IPS-20b (cell line): ENCODE measurements around the gene ZBTB46.
"Not testable (repeated sequence)": the region's sequence is repeated elsewhere in the genome, so short reads cannot be mapped to it uniquely, and the experiment has no call there.

Experiments
- H3K27ac ChIP-seq: one replicate; pipeline ENCODE4 v1.5.1; 2013; ENCODE audit warnings: low read length
- H3K27me3 ChIP-seq: 2 replicates; pipeline ENCODE4 v1.6.1; 2013; ENCODE audit warnings: mild to moderate bottlenecking, low read length, inconsistent platforms; ENCODE audit not compliant: insufficient read depth
- H3K36me3 ChIP-seq: 2 replicates; pipeline ENCODE4 v1.6.1; 2013; ENCODE audit warnings: low read depth, mild to moderate bottlenecking, inconsistent platforms, low read length, moderate library complexity; ENCODE audit not compliant: insufficient read depth
- H3K4me1 ChIP-seq: 2 replicates; pipeline ENCODE4 v1.6.1; 2013; ENCODE audit warnings: mild to moderate bottlenecking, control low read depth, inconsistent platforms, low read length, moderate library complexity; ENCODE audit not compliant: insufficient read depth
- H3K4me3 ChIP-seq: 2 replicates; pipeline ENCODE4 v1.5.1; 2013; ENCODE audit warnings: mild to moderate bottlenecking, low read length, inconsistent platforms
- H3K9ac ChIP-seq: 2 replicates; pipeline ENCODE4 v1.6.1; 2013; ENCODE audit warnings: low read depth, mild to moderate bottlenecking, inconsistent platforms, low read length, moderate library complexity
- H3K9me3 ChIP-seq: 2 replicates; pipeline ENCODE4 v1.6.1; 2013; ENCODE audit warnings: mild to moderate bottlenecking, low read depth, low read length, inconsistent platforms; ENCODE audit not compliant: insufficient read depth

ZBTB46 gene, protein sequence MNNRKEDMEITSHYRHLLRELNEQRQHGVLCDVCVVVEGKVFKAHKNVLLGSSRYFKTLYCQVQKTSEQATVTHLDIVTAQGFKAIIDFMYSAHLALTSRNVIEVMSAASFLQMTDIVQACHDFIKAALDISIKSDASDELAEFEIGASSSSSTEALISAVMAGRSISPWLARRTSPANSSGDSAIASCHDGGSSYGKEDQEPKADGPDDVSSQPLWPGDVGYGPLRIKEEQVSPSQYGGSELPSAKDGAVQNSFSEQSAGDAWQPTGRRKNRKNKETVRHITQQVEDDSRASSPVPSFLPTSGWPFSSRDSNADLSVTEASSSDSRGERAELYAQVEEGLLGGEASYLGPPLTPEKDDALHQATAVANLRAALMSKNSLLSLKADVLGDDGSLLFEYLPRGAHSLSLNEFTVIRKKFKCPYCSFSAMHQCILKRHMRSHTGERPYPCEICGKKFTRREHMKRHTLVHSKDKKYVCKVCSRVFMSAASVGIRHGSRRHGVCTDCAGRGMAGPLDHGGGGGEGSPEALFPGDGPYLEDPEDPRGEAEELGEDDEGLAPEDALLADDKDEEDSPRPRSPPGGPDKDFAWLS

DNA sequence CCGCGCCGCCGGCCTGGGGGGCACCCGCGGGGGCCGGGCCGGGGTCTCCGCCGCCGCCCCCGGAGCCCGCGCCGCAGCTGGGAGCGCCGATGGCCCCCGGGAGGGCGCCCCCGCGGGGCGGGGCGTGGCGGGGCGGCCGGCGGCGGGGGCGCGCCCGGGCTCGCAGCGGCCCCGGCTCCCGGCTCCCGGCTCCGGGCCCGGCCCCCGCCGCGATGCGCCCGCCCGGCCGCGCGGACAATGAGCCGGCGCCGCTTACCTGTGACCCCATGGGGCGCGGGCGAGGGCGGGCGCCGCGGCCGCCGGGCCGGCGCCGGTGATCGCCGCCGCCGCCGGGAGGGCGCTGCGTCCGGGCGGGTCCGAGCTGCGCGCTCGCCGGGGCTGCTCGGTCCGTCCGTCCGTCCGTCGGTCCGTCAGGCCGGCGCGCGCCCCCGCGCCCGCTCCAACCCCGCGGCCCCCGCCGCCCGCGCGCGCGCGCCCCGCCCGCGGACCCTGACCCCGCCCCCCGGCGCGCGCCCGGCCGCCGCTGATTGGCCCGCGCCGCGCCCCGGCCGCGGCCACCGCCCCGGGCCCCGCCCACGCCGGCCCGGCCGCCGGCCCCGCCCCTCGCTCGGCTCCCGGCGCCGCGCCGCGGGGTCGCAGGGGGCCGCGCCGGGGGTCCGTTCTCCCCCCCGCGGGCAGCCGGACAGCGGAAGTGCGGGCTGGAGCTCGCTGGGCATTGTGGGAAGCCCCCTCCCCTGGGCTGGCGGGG is at the start of gene ZBTB46:
TSS of gene ZBTB46 (minus strand) at position 424 of the 748 bp plus-strand sequence. CDS start 40,507 bp downstream, outside the sequence.
- Histone ChIP-seq H3K9ac (peak within 1 kb of the TSS; percentile 42; the same call in 1 of the 2 replicates), H3K27ac (no peak within 1 kb of the TSS), H3K4me1 (0 out of 2 replicates have a peak, but pooled peaks cover 7% of the 10 kb centered on the region), H3K27me3 (peaks cover 57% of the 10 kb centered on the region), H3K9me3 (no peaks in the 10 kb centered on the region), H3K36me3 (no peaks in the 10 kb centered on the region), H3K4me3 (peak within 1 kb of the TSS; percentile 79)

DNA sequence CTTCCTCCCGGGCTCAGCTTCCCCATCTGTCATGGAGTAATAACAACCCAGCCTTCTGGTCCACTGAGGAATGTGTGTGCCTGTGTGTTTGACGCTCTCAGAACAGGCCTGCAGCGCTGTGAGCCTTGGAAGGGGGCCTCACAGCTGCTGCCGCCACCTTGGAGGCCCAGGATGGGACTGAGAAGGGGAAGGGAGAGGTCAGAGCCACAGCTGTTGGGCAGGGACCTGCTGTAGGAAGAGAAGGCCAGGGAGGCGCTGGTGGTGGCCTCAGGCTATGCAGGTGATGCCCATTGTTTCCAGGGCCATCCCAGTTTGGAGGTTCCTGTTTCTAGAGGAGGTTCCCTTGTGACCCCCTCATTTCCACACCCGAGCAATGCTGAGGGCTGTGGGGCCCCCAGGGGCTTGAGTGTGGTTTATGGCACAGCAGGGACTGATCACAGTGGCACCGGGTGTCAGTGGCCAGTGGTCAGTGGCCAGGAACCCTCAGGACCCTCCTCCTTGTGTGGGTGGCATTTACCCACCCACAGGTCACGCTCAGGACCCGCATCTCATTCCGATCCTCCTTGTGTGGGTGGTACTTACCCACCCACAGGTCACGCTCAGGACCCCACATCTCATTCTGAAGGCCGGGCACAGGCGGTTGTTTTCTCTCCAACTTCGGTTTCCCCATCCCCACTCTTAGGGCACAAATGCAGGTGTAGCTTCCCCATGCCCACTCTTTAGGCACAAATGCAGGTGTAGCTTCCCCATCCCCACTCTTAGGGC is 48.0 kb upstream of the ZBTB46 start:
- Histone ChIP-seq H3K4me3 (no peak overlapping the region), H3K27ac (no peak overlapping the region), H3K36me3 (peaks cover 69% of the 10 kb centered on the region), H3K9ac (no peak overlapping the region), H3K27me3 (no peaks in the 10 kb centered on the region), H3K9me3 (no peaks in the 10 kb centered on the region), H3K4me1 (no peaks in the 10 kb centered on the region)

DNA sequence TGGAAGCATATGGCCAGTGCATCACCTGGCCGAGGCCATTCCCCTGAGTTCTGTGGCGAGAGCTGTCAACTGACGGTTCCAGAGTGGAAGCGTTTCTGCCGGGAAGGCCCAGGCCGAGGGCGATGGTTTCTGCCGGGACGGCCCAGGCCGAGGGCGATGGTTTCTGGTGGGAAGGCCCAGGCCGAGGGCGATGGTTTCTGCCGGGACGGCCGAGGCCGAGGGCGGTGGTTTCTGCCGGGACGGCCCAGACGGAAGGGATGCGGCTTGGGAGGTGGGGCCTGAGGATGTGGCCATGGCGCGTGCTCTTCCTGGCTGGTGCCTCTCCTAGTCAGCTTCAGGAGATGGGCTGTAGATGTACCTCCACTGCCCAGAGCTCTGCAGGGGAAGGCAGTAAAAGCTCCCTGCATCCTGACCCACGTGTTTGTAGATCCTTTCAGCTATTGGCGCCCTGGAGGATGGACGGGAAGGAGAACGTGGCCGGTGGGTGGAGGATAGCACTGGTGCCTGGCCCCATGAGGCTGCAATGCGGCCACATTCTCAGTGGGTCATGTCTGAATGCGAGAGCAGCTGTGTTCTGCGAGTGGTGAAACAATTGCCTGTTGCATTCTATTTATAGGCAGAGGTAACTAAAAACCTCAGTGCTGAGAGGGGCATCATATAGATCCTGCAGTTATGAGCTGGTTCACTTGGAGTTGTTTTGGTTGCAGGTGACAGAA is 46.8 kb upstream of the ZBTB46 start:
- peaks cover 65% of the 10 kb centered on the region for H3K36me3 ChIP-seq

DNA sequence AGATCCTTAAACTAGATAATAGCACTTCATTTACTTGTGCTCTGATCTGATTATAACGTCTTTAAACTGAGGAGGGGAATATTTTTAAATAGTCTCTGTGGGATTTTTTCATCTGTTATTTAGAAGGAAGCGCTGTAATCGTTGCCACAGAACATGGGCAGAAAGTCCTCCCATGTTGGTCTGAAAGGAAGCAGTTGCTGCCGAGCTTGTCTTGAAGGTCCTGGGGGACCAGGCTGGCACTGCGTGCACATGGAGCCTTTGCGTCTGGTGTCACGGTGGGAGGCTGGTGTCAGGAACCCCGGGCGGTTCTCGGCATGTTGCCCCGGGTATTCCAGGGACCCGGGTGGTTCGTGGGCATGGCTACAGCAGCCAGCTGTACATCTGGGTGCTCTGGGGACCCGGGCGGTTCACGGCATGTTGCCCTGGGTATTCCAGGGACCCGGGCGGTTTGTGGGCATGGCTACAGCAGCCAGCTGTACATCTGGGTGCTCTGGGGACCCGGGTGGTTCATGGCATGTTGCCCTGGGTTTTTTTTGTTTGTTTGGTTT is 45.5 kb upstream of the ZBTB46 start:
- H3K27me3 ChIP-seq = no peaks in the 10 kb centered on the region
- no peak overlapping the region for H3K9ac ChIP-seq
- peaks cover 63% of the 10 kb centered on the region for H3K36me3 ChIP-seq
- H3K4me3 ChIP-seq = no peak overlapping the region
- H3K4me1 ChIP-seq = no peaks in the 10 kb centered on the region
- no peak overlapping the region for H3K27ac ChIP-seq
- H3K9me3 ChIP-seq = no peaks in the 10 kb centered on the region

More for the DNA sequence above, 46.8 kb upstream of the ZBTB46 start:
- Histone ChIP-seq H3K4me3 (no peak overlapping the region), H3K9ac (no peak overlapping the region), H3K27me3 (no peaks in the 10 kb centered on the region), H3K9me3 (no peaks in the 10 kb centered on the region), H3K4me1 (no peaks in the 10 kb centered on the region), H3K27ac (no peak overlapping the region)

DNA sequence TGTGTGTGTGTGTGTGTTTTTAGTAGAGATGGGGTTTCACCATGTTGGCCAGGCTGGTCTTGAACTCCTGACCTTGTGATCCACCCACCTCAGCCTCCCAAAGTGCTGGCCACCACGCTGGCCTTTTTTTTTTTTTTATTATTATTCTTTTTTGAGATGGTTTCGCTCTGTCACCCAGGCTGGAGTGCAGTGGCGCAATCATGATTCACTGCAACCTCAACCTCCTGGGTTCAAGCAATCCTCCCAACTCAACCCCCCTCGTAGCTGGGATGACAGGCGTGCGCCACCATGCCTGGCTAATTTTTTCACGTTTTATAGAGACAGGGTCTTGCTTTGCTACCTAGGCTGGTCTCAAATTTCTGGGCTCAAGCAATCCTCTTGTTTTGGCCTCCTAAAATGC is 43.2 kb upstream of the ZBTB46 start:
- not testable (repeated sequence) for H3K9me3 ChIP-seq, H3K27ac ChIP-seq, H3K4me1 ChIP-seq, H3K9ac ChIP-seq, H3K27me3 ChIP-seq, H3K4me3 ChIP-seq
- peaks cover 81% of the 10 kb centered on the region for H3K36me3 ChIP-seq

DNA sequence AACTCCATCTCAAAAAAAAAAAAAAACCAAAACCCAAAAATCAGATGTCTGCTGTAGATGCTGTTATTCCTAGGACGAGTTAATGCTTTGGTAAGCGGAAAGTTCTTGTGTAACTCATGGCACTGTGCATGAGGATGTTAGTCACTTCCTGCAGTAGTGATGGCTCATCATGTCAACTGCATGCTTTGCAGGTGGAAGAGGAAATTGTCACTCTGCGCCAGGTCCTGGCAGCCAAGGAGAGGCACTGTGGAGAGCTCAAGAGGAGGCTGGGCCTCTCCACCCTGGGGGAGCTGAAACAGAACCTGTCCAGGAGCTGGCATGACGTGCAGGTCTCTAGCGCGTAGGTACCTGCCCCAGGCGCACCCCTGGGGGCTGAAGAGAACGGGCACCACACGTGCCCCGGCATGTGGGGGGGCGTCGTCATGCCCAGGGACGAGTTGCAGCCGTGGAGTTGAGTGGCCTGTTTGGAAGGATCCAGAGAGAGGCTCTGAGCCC is 42.5 kb upstream of the ZBTB46 start:
- Histone ChIP-seq H3K27me3 (no peaks in the 10 kb centered on the region), H3K9ac (no peak overlapping the region), H3K9me3 (no peaks in the 10 kb centered on the region), H3K36me3 (peaks cover 81% of the 10 kb centered on the region), H3K4me3 (no peak overlapping the region), H3K27ac (no peak overlapping the region), H3K4me1 (no peaks in the 10 kb centered on the region)

DNA sequence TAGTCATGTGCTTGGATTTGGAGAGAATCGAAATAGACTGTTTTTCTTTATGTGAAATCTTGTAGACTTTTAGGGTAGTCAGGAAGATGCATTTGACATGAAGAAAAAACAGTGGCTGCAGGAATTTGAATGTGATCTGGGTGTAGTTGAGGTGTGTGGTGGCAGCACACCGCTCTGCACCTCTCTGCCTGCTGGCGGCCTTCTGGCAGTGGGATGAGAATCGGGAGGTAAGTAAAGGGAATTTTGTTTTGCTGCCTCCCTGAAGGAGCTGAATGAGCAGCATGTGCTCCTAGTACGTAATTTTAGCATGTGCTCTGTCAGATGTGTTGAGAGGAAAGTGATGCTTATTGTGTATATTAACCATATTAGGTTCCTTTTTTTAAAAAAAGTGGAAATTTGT is 37.2 kb upstream of the ZBTB46 start:
- Histone ChIP-seq H3K27me3 (no peaks in the 10 kb centered on the region), H3K4me3 (no peak overlapping the region), H3K36me3 (peaks cover 46% of the 10 kb centered on the region), H3K4me1 (peaks cover 4% of the 10 kb centered on the region; the same call in 1 of the 2 replicates), H3K9me3 (no peaks in the 10 kb centered on the region), H3K9ac (no peak overlapping the region), H3K27ac (no peak overlapping the region)

DNA sequence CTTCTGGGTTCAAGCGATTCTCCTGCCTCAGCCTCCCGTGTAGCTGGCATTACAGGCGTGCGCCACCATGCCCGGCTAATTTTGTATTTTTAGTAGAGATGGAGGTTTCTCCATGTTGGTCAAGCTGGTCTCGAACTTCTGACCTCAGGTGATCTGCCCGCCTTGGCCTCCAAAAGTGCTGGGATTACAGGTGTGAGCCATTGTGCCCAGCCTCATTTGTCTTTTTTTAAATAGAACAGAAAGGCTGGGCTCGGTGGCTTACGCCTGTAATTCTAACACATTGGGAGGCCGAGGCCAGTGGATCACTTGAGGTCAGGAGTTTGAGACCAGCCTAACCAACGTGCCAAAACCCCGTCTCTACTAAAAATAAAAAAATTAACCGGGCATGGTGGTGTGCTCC is 36.0 kb upstream of the ZBTB46 start:
- H3K27ac ChIP-seq, H3K9ac ChIP-seq, H3K9me3 ChIP-seq, H3K27me3 ChIP-seq, H3K4me3 ChIP-seq, H3K4me1 ChIP-seq: not testable (repeated sequence)
- peaks cover 50% of the 10 kb centered on the region for H3K36me3 ChIP-seq

DNA sequence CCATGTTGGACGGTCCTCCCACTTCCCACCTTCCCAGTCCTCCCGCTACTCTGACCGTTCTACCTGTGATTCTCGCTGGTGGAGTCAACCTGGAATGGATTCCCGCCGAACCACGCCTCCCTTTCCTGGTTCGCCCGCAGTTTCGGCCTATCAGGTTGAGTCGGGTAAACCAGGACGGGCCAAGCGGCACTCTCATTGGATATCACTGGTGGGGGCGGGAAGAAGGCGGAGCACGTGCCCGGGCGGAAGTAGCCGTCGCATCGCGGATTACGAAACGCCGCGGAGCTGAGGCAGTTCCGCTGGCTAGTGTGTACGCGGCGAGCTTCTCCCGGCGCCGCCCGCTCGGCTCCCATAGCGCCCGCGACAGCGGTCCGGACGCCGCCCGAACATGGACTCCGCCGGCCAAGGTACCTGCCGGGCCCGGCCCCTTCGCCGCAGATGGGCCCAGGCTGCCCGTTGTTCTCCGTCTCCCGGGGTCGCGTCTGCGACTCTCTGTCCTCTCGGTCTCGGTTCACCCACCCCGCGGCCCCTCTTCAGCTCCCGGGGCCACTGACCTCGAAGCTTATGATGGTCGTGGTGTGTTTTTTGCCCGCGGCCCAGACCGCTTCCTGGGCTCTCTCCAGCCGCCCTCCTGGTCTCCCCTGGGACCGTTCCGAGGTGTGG is 34.0 kb upstream of the ZBTB46 start, which contains the start of gene TPD52L2:
TSS of gene TPD52L2 (plus strand) at position 293 of the 663 bp plus-strand sequence. CDS start at position 389, 96 bp downstream.
- peaks cover 35% of the 10 kb centered on the region for H3K36me3 ChIP-seq
- peaks cover 7% of the 10 kb centered on the region; the same call in 1 of the 2 replicates for H3K4me1 ChIP-seq
- peak within 1 kb of the TSS; percentile 95 for H3K9ac ChIP-seq
- no peaks in the 10 kb centered on the region for H3K9me3 ChIP-seq
- peak within 1 kb of the TSS; percentile 82 for H3K27ac ChIP-seq
- H3K27me3 ChIP-seq = no peaks in the 10 kb centered on the region
- peak within 1 kb of the TSS; percentile 88 for H3K4me3 ChIP-seq

DNA sequence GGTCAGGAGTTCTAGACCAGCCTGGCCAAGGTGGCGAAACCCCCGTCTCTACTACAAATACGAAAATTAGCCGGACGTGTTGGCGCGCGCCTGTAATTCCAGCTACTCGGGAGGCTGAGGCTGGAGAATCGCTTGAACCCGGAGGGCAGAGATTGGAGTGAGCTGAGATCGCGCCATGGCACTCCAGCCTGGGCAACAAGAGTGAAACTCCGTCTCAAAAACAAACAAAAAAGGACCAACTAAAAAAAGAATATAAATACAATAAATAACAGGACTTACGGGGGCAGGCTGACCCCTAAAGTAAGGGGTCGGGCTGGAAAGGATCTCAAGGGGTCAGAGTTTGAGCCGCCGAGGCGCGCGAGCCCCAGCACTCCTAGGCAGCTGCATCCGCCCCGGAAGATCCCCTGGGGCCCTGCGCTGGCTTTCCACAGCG is 33.5 kb upstream of the ZBTB46 start:
- Histone ChIP-seq H3K4me3 (peak overlapping the region; percentile 88), H3K9ac (peak overlapping the region; percentile 95), H3K4me1 (peaks cover 7% of the 10 kb centered on the region; the same call in 1 of the 2 replicates), H3K36me3 (peaks cover 30% of the 10 kb centered on the region), H3K27ac (peak overlapping the region; percentile 82), H3K9me3 (no peaks in the 10 kb centered on the region), H3K27me3 (no peaks in the 10 kb centered on the region)
